PC-3 (cell line): ENCODE measurements around the gene AGBL3. TPM values are rescaled to one million over a fixed set of nuclear protein-coding genes. Genes with fewer than 3 reads are reported as not detected.
"Not testable (repeated sequence)": the region's sequence is repeated elsewhere in the genome, so short reads cannot be mapped to it uniquely, and the experiment has no call there.

Source experiments
- ATAC-seq: fragments of 200-7000 bp; cut with Tn5 transposase; 2 replicates; pipeline ENCODE4 v1.9.1; 2020; ENCODE audit warnings: mild to moderate bottlenecking, moderate library complexity
- BruUV-seq: library from RNA; stranded (reverse); fragments of 400-500 nt; replicated peaks from 2 replicates; lab custom pipeline; 2021; lab: Mats Ljungman, UMichigan
- CTCF ChIA-PET: fragments of 300-600 bp; sonication (Branson Sonifier 250); formaldehyde crosslinking; loops from one replicate; lab custom pipeline; 2022; ENCODE audit warnings: antibody characterized with exemption; lab: Charles Lee
- POLR2A ChIA-PET: fragments of 300-600 bp; sonication (Branson Sonifier 250); formaldehyde crosslinking; loops from one replicate; lab custom pipeline; 2022; ENCODE audit warnings: antibody characterized with exemption; ENCODE audit not compliant: unreplicated experiment; lab: Charles Lee
- DNase-seq: peaks from one replicate; pipeline ENCODE4 v3.0.0-alpha.2; 2015
- H2AFZ ChIP-seq: fragments of 300-600 bp; sonication (generic); 2 replicates; pipeline ENCODE4 v1.6.0; 2016; ENCODE audit warnings: antibody characterized with exemption, low read length
- H3F3A ChIP-seq: fragments of 300-600 bp; sonication (generic); one replicate; pipeline ENCODE4 v1.6.0; 2017; ENCODE audit warnings: antibody characterized with exemption, low read length, control low read depth, mild to moderate bottlenecking; ENCODE audit not compliant: unreplicated experiment
- H3K27ac ChIP-seq: fragments of 300-600 bp; sonication (generic); 2 replicates; pipeline ENCODE4 v1.5.1; 2016; ENCODE audit warnings: mild to moderate bottlenecking, low read length
- H3K27me3 ChIP-seq: fragments of 300-600 bp; sonication (generic); 2 replicates; pipeline ENCODE4 v1.6.1; 2016; ENCODE audit warnings: low read length, mixed read lengths
- H3K36me3 ChIP-seq: fragments of 300-600 bp; sonication (generic); 2 replicates; pipeline ENCODE4 v1.6.1; 2016; ENCODE audit warnings: low read depth, mixed run types, low read length, mixed read lengths
- H3K4me1 ChIP-seq: fragments of 300-600 bp; sonication (generic); 2 replicates; pipeline ENCODE4 v1.5.1; 2016; ENCODE audit warnings: low read length; ENCODE audit not compliant: insufficient read depth
- H3K4me2 ChIP-seq: fragments of 300-600 bp; sonication (generic); 2 replicates; pipeline ENCODE4 v1.6.0; 2016; ENCODE audit warnings: low read length
- H3K4me3 ChIP-seq: fragments of 300-600 bp; sonication (generic); 2 replicates; pipeline ENCODE4 v1.5.1; 2016; ENCODE audit warnings: mild to moderate bottlenecking, low read length, mixed read lengths
- H3K79me2 ChIP-seq: fragments of 300-600 bp; sonication (generic); 2 replicates; pipeline ENCODE4 v1.6.1; 2017; ENCODE audit warnings: low read length, mixed read lengths
- H3K9ac ChIP-seq: fragments of 300-600 bp; sonication (generic); 2 replicates; pipeline ENCODE4 v1.6.0; 2016; ENCODE audit warnings: mild to moderate bottlenecking, low read length
- H3K9me2 ChIP-seq: fragments of 300-600 bp; sonication (generic); replicated peaks from 2 replicates; pipeline ENCODE4 v1.6.1; 2016; ENCODE audit warnings: mixed run types, low read length, mixed read lengths
- H3K9me3 ChIP-seq: fragments of 300-600 bp; sonication (generic); 2 replicates; pipeline ENCODE4 v1.6.1; 2016; ENCODE audit warnings: low read length, mixed read lengths
- H4K20me1 ChIP-seq: fragments of 300-600 bp; sonication (generic); 2 replicates; pipeline ENCODE4 v1.6.1; 2016; ENCODE audit warnings: low read length, mixed read lengths
- EZH2 ChIP-seq: fragments of 300-600 bp; sonication (generic); IDR thresholded peaks from one replicate; pipeline ENCODE4 v1.6.1; 2017; ENCODE audit warnings: antibody characterized with exemption, mild to moderate bottlenecking, low read length; ENCODE audit not compliant: unreplicated experiment
- EZH2phosphoT487 ChIP-seq: fragments of 300-600 bp; sonication (generic); IDR thresholded peaks from 2 replicates; pipeline ENCODE4 v1.6.1; 2018; ENCODE audit warnings: mild to moderate bottlenecking, antibody characterized with exemption, low read length, borderline replicate concordance
- intact Hi-C: fragments of 100-400 bp; cut with micrococcal nuclease; formaldehyde crosslinking; loops from 2 replicates; pipeline ENCODE4 v1.9.0; 2023
- total RNA-seq: library from RNA; depleted of rRNA; stranded (reverse); fragments of >200 nt; gene quantifications from 2 replicates; pipeline ENCODE4 v1.2.3, GENCODE V29; 2014
- TF ChIP-seq, protein P1 (sequence below): fragments of 300-600 bp; sonication (generic); conservative IDR thresholded peaks from 2 replicates; pipeline ENCODE4 v1.5.1; 2017; ENCODE audit warnings: antibody characterized with exemption, low read depth, mild to moderate bottlenecking, low read length

Gene AGBL3
- total RNA-seq, 1 experiment from 2014 or later, result 2.5 TPM

DNA sequence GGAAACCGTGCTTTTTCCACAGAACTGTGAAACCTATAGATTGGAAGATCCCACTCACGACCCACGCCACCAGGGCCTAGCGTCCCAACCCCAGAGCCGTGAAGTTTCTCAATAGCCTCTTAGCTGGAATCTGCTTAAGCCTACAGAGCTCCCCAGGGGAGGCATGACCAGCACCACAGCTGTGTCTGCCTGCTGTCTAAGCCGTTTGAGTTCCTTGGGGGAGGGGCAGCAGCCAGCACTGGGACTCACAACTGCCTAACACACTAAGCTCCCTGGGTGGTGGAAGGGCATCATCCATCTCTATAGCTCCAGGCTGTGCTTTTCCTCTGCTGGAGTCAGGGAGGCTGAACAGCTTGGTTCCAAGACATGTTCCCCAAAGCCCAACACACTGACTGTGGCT, 135.6 kb downstream of the AGBL3 start:
- DNase-seq, result no peak
- Histone ChIP-seq H3K9me2 (no peaks in the 10 kb centered on the region), H3K27ac (no peak overlapping the region), H3K9me3 (no peaks in the 10 kb centered on the region), H3K27me3 (peaks cover 5% of the 10 kb centered on the region), H2AFZ (no peak overlapping the region), H3F3A (no peaks in the 10 kb centered on the region), H4K20me1 (no peaks in the 10 kb centered on the region), H3K4me3 (no peak overlapping the region), H3K9ac (no peak overlapping the region), H3K4me2 (no peak overlapping the region), H3K36me3 (no peaks in the 10 kb centered on the region), H3K4me1 (no peaks in the 10 kb centered on the region), H3K79me2 (no peaks in the 10 kb centered on the region)
- CTCF ChIA-PET, result no interaction called here
- intact Hi-C loops, result no loop called here
- POLR2A ChIA-PET, result no interaction called here
- TF ChIP-seq EZH2phosphoT487 (no peak), EZH2 (no peak)
- TF ChIP-seq, protein P1, sequence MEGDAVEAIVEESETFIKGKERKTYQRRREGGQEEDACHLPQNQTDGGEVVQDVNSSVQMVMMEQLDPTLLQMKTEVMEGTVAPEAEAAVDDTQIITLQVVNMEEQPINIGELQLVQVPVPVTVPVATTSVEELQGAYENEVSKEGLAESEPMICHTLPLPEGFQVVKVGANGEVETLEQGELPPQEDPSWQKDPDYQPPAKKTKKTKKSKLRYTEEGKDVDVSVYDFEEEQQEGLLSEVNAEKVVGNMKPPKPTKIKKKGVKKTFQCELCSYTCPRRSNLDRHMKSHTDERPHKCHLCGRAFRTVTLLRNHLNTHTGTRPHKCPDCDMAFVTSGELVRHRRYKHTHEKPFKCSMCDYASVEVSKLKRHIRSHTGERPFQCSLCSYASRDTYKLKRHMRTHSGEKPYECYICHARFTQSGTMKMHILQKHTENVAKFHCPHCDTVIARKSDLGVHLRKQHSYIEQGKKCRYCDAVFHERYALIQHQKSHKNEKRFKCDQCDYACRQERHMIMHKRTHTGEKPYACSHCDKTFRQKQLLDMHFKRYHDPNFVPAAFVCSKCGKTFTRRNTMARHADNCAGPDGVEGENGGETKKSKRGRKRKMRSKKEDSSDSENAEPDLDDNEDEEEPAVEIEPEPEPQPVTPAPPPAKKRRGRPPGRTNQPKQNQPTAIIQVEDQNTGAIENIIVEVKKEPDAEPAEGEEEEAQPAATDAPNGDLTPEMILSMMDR, result no peak
- no peak for ATAC-seq
- no TSS peak for BruUV-seq

DNA sequence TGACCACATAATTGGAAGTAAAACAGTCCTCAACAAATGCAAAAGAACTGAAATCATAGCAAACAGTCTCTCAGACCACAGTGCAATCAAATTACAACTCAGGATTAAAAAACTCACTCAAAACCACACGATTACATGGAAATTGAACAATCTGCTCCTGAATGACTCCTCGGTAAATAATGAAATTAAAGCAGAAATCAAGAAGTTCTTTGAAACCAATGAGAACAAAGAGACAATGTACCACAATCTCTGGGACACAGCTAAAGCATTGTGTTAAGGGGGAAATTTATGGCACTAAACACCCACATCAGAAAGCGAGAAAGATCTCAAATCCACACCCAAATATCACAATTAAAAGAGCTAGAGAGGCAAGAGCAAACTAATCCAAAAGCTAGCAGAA, 138.3 kb downstream of the AGBL3 start:
- H3K4me3 ChIP-seq, intact Hi-C loops, H3K27ac ChIP-seq, H3F3A ChIP-seq, H3K9me3 ChIP-seq, DNase-seq, H3K9me2 ChIP-seq, H3K4me1 ChIP-seq, H3K36me3 ChIP-seq, CTCF ChIA-PET, H3K9ac ChIP-seq, H4K20me1 ChIP-seq, H3K27me3 ChIP-seq, H3K4me2 ChIP-seq, H3K79me2 ChIP-seq, H2AFZ ChIP-seq, ATAC-seq, POLR2A ChIA-PET, BruUV-seq: not testable (repeated sequence)

DNA sequence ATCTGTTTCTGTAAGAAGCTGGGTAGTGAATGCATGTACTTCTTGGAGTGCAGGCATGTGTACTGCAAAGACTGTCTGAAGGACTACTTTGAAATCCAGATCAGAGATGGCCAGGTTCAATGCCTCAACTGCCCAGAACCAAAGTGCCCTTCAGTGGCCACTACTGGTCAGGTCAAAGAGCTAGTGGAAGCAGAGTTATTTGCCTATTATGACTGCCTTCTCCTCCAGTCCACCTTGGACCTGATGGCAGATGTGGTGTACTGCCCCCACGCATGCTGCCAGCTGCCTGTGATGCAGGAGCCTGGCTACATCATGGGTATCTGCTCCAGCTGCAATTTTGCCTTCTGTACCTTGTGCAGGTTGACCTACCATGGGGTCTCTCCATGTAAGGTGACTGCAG, 142.6 kb downstream of the AGBL3 start:
- H3K4me2 ChIP-seq, result no peak overlapping the region
- intact Hi-C loops, result no loop called here
- no peak overlapping the region for H3K4me3 ChIP-seq
- H3K9me3 ChIP-seq, result no peaks in the 10 kb centered on the region
- no peaks in the 10 kb centered on the region for H3F3A ChIP-seq
- POLR2A ChIA-PET, result interaction anchor here (0.6 kb wide), 1 partner anchor 702 kb away, joined by 3 read pairs; no protein-coding TSS in a partner anchor
- H3K36me3 ChIP-seq, result no peaks in the 10 kb centered on the region
- DNase-seq (no peak), ATAC-seq (no peak)
- H3K27me3 ChIP-seq, result peaks cover 5% of the 10 kb centered on the region
- H3K4me1 ChIP-seq, result no peaks in the 10 kb centered on the region
- BruUV-seq, result no TSS peak
- no peak overlapping the region for H2AFZ ChIP-seq
- H3K9me2 ChIP-seq, result no peaks in the 10 kb centered on the region
- CTCF ChIA-PET, result no interaction called here
- H4K20me1 ChIP-seq, result no peaks in the 10 kb centered on the region
- no peak overlapping the region for H3K9ac ChIP-seq
- TF ChIP-seq EZH2 (no peak), EZH2phosphoT487 (no peak)
- TF ChIP-seq, protein P1, result no peak
- no peaks in the 10 kb centered on the region for H3K79me2 ChIP-seq
- no peak overlapping the region for H3K27ac ChIP-seq
